K562 (cell line): ENCODE data around the gene NABP2. TPM values are rescaled to one million over a fixed set of nuclear protein-coding genes. Genes with fewer than 3 reads are reported as not detected.

Source experiments
- ATF2 ChIP-seq: sonication (generic); formaldehyde crosslinking; IDR thresholded peaks from 2 replicates; pipeline ENCODE4 v1.8.1; 2022; ENCODE audit warnings: missing genetic modification reagents
- CCNT2 ChIP-seq: IDR thresholded peaks from 2 replicates; pipeline ENCODE4 v1.6.1; 2011; ENCODE audit warnings: borderline replicate concordance, low read depth, mild to moderate bottlenecking, moderate library complexity, mixed read lengths, low read length; ENCODE audit not compliant: insufficient read length; ENCODE audit errors: extremely low read depth
- CEBPG ChIP-seq, 3 experiments: fragments of 200-800 bp in 1 of 3; sonication (Bioruptor generic) in 1 of 3; sonication (generic) in 1 of 3; formaldehyde crosslinking in 1 of 3; IDR thresholded peaks in 2 of 3; conservative IDR thresholded peaks in 1 of 3; 2 replicates each; pipeline versions ENCODE4 v1.6.1 to v1.8.0; 2016 to 2022; ENCODE audit warnings: missing compliant biosample characterization in 2 of 3, missing genetic modification characterization in 2 of 3, mild to moderate bottlenecking in 1 of 3, missing genetic modification reagents in 1 of 3
- EGR1 ChIP-seq: fragments of 450-650 bp; conservative IDR thresholded peaks from 2 replicates; pipeline ENCODE4 v1.6.1; 2017; ENCODE audit warnings: mild to moderate bottlenecking
- ELF1 ChIP-seq: fragments of 200-800 bp; sonication (Bioruptor generic); IDR thresholded peaks from 2 replicates; pipeline ENCODE4 v1.6.1; 2016; ENCODE audit warnings: missing genetic modification characterization, missing compliant biosample characterization
- HBP1 ChIP-seq: fragments of 450-650 bp; formaldehyde crosslinking; IDR thresholded peaks from 2 replicates; pipeline ENCODE4 v1.4.0; 2022; ENCODE audit warnings: missing genetic modification characterization
- KLF1 ChIP-seq: fragments of 450-650 bp; IDR thresholded peaks from 2 replicates; pipeline ENCODE4 v1.6.1; 2016; ENCODE audit warnings: missing genetic modification characterization, missing compliant biosample characterization
- MAX ChIP-seq: sonication (generic); formaldehyde crosslinking; IDR thresholded peaks from 2 replicates; pipeline ENCODE4 v1.9.0; 2022; ENCODE audit warnings: mild to moderate bottlenecking, missing genetic modification reagents
- PHF21A ChIP-seq: fragments of 450-650 bp; IDR thresholded peaks from 2 replicates; pipeline ENCODE4 v1.6.1; 2017; ENCODE audit warnings: low read depth, borderline replicate concordance
- PHF8 ChIP-seq: fragments of 200-600 bp; sonication (generic); IDR thresholded peaks from 2 replicates; pipeline ENCODE4 v1.6.1; 2012; ENCODE audit warnings: mixed run types, mild to moderate bottlenecking, inconsistent platforms, low read length, moderate library complexity, borderline replicate concordance
- SAFB2 ChIP-seq: fragments of 200-400 bp; formaldehyde crosslinking; IDR thresholded peaks from 2 replicates; pipeline ENCODE4 v1.6.1; 2018; ENCODE audit warnings: borderline replicate concordance, low read length, low read depth, moderate library complexity; ENCODE audit not compliant: severe bottlenecking
- TGIF2 ChIP-seq: sonication (generic); formaldehyde crosslinking; IDR thresholded peaks from 2 replicates; pipeline ENCODE4 v1.8.1; 2022; ENCODE audit warnings: mild to moderate bottlenecking, missing genetic modification reagents, moderate library complexity
- ZNF140 ChIP-seq: fragments of 250-450 bp; sonication (Bioruptor Pico); IDR thresholded peaks from 2 replicates; pipeline ENCODE4 v1.8.0; 2021; ENCODE audit warnings: moderate library complexity, mild to moderate bottlenecking, inconsistent platforms
- ZNF143 ChIP-seq: sonication (generic); formaldehyde crosslinking; IDR thresholded peaks from 2 replicates; pipeline ENCODE4 v1.9.0; 2022; ENCODE audit warnings: mild to moderate bottlenecking, missing genetic modification reagents
- ZSCAN29 ChIP-seq: fragments of 450-650 bp; IDR thresholded peaks from 2 replicates; pipeline ENCODE4 v1.6.1; 2017
- polyA plus RNA-seq, 8 experiments: library from polyadenylated mRNA; depleted of rRNA in 4 of 8; stranded (reverse) in 5 of 8; unstranded in 3 of 8; fragments of >200 nt; fragmentation: Nextera tagmentation in 2 of 8; fragmentation: Illumina TruSeq in 1 of 8; extraction: Ambion mirVana in 2 of 8; extraction: Trizol in 1 of 8; gene quantifications; 2 replicates each; pipeline versions ENCODE4 v1.2.1 to v1.2.3, GENCODE V29; 2011 to 2014; ENCODE audit warnings: inconsistent platforms in 1 of 8, missing spikeins in 1 of 8
- total RNA-seq, 7 experiments: library from RNA; depleted of rRNA in 6 of 7; stranded (reverse); fragments of >200 nt in 6 of 7; fragmentation: Illumina TruSeq in 2 of 7; extraction: Trizol in 2 of 7; gene quantifications; 2 replicates each; pipeline versions ENCODE4 v1.2.1 to v1.2.3, GENCODE V29; 2011 to 2021; ENCODE audit warnings: low replicate concordance in 1 of 7
- TF ChIP-seq, protein P1 (sequence below), 2 experiments: fragments of 450-650 bp in 1 of 2; sonication (generic) in 1 of 2; formaldehyde crosslinking in 1 of 2; IDR thresholded peaks in 1 of 2; conservative IDR thresholded peaks in 1 of 2; 2 replicates each; pipeline versions ENCODE4 v1.6.1 to v1.8.1; 2016 to 2023; ENCODE audit warnings: mild to moderate bottlenecking in 2 of 2, moderate library complexity in 2 of 2, inconsistent platforms in 1 of 2, missing genetic modification reagents in 1 of 2
- TF ChIP-seq, protein P2 (sequence below): fragments of 250-450 bp; sonication (Bioruptor Pico); IDR thresholded peaks from 2 replicates; pipeline ENCODE4 v1.4.0; 2020; ENCODE audit warnings: mild to moderate bottlenecking, moderate library complexity

Gene NABP2
- total and polyA plus RNA-seq, 9 of the 15 experiments (the other 6 are each of a cell fraction or from before 2014, with no cell fraction given): 11.3 to 60.6 (median 43.5) TPM

DNA sequence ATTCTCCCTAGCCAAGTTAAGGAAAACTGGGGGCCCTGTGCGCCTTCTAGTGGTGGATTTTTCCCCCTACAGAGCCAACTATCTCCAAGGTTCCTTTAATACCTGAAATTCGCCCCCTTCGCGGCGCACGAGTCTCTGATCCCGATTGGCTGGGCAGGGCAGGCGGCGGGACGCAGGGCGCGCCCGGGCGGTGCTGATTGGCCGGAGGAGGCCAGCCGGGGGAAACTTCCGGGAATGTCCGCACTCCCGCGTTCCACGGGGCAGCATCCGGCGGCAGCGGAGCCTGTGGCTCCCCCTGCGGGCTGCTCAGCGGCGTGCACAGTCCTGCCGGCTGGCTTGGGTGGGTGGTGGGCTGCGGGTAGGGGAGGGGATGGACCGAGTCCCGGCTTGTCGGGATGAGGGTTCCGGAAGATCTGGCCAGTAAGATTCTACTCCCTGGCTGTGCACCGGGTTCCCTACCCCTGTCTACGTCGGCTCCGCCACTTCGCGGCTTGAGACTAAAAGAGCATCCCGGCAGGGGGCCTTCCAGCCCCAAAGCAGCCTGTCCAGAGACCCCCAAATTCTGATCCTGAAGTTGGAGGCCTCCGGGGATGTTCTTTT lies at the start of gene NABP2 (continued):
- TF ChIP-seq, protein P1, sequence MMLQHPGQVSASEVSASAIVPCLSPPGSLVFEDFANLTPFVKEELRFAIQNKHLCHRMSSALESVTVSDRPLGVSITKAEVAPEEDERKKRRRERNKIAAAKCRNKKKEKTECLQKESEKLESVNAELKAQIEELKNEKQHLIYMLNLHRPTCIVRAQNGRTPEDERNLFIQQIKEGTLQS (IDR thresholded peaks at IDR 0.05): no peak
- TF ChIP-seq, protein P1 (CRISPR knock-in tag; conservative IDR thresholded peaks at IDR 0.05): peak; percentile 78; the same call in 1 of the 2 replicates
- TF ChIP-seq ELF1 (peak; percentile 92), KLF1 (tag) (no peak), ZSCAN29 (peak; percentile 79), SAFB2 (no peak), EGR1 (peak; percentile 47), ZNF143 (no peak), HBP1 (CRISPR knock-in tag) (no peak), ZNF140 (CRISPR knock-in tag) (no peak), MAX (peak; percentile 81), CCNT2 (peak; percentile 85), CEBPG (CRISPR knock-in tag; IDR thresholded peaks at IDR 0.05) (no peak), CEBPG (tag; conservative IDR thresholded peaks at IDR 0.05 in 1 of 2, IDR thresholded peaks at IDR 0.05 in 1 of 2) (no peak), PHF21A (peak; percentile 85; the same call in 1 of the 2 replicates), ATF2 (CRISPR knock-in tag) (no peak), PHF8 (peak; percentile 69; the same call in 1 of the 2 replicates), TGIF2 (no peak)
- TF ChIP-seq, protein P2, sequence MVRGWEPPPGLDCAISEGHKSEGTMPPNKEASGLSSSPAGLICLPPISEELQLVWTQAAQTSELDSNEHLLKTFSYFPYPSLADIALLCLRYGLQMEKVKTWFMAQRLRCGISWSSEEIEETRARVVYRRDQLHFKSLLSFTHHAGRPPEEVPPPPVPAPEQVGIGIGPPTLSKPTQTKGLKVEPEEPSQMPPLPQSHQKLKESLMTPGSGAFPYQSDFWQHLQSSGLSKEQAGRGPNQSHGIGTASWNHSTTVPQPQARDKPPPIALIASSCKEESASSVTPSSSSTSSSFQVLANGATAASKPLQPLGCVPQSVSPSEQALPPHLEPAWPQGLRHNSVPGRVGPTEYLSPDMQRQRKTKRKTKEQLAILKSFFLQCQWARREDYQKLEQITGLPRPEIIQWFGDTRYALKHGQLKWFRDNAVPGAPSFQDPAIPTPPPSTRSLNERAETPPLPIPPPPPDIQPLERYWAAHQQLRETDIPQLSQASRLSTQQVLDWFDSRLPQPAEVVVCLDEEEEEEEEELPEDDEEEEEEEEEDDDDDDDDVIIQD: no peak
